22Rv1 (cell line): ENCODE results near the gene USP40.

Source experiments
- H3K27ac ChIP-seq: fragments of 450-650 bp; 2 replicates; pipeline ENCODE4 v1.5.1; 2017
- CTCF ChIP-seq: fragments of 450-650 bp; IDR thresholded peaks from 2 replicates; pipeline ENCODE4 v1.5.1; 2017; ENCODE audit warnings: mild to moderate bottlenecking
- ZFX ChIP-seq: fragments of 450-650 bp; IDR thresholded peaks from 2 replicates; pipeline ENCODE4 v1.6.1; 2017; ENCODE audit warnings: antibody characterized with exemption, borderline replicate concordance

USP40 gene

GRCh38 chr2:233474308-233475160, 92.0 kb downstream of the USP40 start:
- no peak overlapping the region for H3K27ac ChIP-seq

GRCh38 chr2:233473878-233474277, 92.7 kb downstream of the USP40 start:
- H3K27ac ChIP-seq: no peak overlapping the region
- no peak for TF ChIP-seq CTCF
- no peak for TF ChIP-seq ZFX

More at GRCh38 chr2:233474308-233475160, 92.0 kb downstream of the USP40 start:
- no peak for TF ChIP-seq ZFX
- TF ChIP-seq CTCF: no peak

- no peak overlapping the region for H3K27ac ChIP-seq
- TF ChIP-seq CTCF: no peak
- TF ChIP-seq ZFX: no peak
Measured at GRCh38 chr2:233473386-233473791, 93.2 kb downstream of the USP40 start.

- no peak for TF ChIP-seq CTCF
- TF ChIP-seq ZFX: no peak
- H3K27ac ChIP-seq: no peak overlapping the region
Measured at GRCh38 chr2:233471291-233472035, 95.1 kb downstream of the USP40 start.

DNA sequence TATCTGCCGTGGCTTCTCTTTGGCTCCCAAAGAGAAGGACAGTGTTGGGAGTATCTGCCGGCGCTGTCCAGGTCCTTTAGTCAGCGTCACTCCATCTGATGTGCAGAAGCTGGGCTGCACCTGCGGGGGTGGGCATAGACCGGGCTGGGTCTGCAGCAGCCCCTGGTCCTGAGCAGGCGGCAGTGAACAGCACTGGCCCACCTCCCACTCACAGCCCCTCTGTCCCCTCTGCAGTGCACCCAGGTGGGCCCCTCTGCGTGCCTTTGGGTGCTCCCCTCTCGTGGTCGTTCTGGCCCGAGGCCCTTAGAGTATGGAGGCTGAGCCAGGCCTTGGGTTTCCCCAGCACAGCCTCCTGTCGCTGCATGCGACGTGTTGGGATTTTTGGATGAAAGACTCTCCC, 95.7 kb downstream of the USP40 start:
- TF ChIP-seq ZFX (no peak), CTCF (no peak)

GRCh38 chr2:233470011-233470687, 96.4 kb downstream of the USP40 start:
- TF ChIP-seq ZFX (no peak), CTCF (no peak)
- no peak overlapping the region for H3K27ac ChIP-seq

More for the DNA sequence above, 95.7 kb downstream of the USP40 start:
- no peak overlapping the region for H3K27ac ChIP-seq
